ENCODE measurements around the gene CUX1.

The CUX1 gene

DNA sequence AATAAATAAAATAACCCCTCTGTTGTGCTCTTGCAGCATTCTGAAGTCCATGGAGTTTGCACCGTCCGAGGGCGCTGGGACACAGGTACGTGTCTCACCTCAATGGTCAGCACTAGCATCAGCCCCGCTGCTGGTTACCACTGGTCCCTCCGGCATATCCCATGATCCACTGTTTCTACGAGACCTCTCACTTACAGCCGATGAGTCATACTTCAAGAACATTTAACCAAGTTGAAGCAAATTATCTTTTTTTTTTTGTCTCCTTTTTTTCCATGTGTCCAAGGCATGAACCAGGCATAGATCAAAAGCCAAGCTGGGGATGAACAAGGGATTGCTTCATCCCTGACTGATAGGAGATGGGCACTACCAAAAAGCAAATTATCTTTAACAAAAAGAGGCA is 376.4 kb downstream of the CUX1 start:
- no peak for DNase-seq

GRCh38 chr7:102195361-102195760 is 377.9 kb downstream of the CUX1 start:
- DNase-seq, result no peak

GRCh38 chr7:102196028-102196427 is 378.6 kb downstream of the CUX1 start:
- no peak for DNase-seq

DNA sequence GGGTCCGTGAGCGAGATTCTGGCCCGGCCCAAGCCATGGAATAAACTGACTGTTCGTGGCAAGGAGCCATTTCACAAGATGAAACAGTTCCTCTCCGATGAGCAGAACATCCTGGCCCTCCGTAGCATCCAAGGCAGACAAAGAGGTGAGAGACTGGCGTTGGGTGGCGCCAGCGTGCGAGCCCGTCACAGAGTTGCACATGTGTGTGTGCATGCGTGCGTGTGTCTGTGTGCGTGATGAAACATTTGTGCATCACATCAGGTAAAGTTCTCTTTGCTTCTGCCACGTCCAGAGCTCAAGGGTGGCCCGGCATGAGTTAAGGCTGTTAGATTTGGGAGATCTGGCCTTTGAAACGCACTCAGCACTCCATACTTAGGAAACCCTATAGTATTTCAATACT is 379.7 kb downstream of the CUX1 start:
- no peak for DNase-seq

GRCh38 chr7:102197599-102197998 is 380.2 kb downstream of the CUX1 start:
- DNase-seq, result no peak

GRCh38 chr7:102198417-102198956 is 381.1 kb downstream of the CUX1 start:
- DNase-seq, result no peak

GRCh38 chr7:102201576-102201975 is 384.1 kb downstream of the CUX1 start:
- no peak for DNase-seq

- DNase-seq, result no peak
These were observed 385.1 kb downstream of the CUX1 start for GRCh38 chr7:102202556-102202955.

GRCh38 chr7:102203218-102203617 is 385.8 kb downstream of the CUX1 start:
- no peak for DNase-seq

DNA sequence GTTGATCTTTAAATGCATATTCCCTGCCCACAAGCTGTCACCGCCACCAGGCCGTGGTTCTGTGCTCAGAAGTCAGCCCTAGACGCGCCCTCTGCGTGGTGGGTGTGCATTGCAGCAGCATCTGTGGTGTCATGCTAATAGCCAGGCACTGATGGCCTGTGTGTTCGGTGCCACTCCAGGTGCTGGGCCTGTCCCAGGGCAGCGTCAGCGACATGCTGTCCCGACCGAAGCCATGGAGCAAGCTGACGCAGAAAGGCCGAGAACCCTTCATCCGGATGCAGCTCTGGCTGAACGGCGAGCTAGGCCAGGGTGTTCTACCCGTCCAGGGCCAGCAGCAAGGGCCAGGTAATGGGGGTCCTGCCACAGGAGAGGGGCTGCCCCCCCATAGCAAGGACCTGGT is 386.8 kb downstream of the CUX1 start:
- DNase-seq, result no peak

DNA sequence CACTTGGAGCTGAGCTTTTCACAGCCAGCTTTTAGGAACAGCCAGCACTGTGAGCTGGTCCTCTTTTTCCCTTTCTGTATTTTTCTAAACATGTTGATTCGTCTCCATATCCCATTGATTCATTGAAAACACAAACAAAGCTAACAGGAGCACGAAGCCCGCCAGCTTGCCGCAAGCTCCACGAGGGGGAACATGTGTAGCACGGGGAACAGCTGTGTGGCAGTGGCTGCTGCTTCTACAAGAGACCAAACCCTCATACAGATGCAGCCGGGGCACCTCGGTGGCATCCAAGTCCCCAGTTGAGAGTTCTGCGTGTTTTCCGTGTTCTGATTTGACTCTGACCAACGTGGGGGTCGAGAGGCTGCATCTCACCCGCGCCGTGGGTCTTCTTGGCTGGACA is 388.5 kb downstream of the CUX1 start:
- no peak for DNase-seq

- DNase-seq, result no peak
These were observed 391.4 kb downstream of the CUX1 start for GRCh38 chr7:102208826-102209225.

DNA sequence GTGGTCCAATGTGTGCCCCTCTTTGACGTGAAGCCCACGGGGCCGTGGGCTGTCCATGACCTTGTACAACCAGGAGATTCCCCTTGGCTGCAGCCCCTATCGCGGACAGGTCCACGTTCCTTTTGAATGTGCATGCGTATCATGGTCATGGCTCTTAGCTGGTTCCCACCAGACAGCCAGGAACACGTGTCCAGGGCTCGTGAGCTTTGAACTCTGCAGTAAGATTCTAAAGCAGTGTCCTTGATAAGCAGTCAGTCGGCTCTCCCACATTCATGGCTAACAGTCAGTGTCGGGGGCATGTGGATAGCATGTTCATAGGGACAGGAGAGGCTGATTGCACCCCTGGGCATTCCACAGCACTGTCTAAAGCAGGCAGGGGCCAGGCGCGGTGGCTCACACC is 393.4 kb downstream of the CUX1 start:
- no peak for DNase-seq

DNA sequence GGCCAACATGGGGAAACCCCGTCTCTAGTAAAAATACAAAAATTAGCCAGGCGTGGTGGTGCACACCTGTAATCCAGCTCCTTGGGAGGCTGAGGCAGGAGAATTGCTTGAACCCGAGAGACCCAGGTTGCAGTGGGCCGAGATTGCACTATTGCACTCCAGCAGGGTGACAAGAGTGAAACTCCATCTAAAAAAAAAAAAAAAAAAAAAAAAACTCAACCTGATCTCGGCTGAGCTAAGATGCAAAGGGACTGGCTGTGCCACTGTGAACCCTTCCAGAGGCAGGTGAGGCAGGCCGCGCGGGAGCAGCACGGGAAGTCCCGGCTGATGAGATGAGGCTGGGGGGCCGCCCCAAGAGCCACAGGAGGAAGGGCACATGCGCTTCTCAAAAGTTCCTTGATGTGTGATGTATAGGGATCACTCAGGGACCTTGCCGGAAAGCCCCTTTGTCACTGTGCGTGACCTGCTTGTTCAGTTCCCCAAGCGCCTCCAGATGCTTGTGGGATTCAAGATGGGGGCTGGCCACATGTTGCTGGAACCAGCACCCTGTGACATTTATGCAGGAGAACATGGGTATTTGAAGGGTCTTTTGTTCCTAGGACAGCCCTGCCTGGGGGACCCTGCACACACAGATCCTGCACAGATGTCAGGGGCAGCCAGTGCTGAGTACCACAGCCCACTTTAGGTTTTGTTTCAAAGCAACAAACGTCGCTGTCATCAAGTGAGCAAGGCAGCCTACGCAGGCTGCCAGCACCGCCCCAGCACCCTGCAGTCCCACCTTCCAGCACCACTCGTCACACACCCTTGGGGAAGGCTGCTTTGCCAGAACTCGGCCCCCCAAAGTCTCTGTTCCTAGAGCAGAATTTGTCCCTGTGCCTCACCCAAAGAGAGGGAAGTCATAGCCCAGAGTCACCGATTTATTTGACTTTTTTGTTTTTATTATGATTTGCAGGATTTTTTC is 394.4 kb downstream of the CUX1 start:
- DNase-seq, result no peak

- DNase-seq, result no peak
These were observed 397.1 kb downstream of the CUX1 start for GRCh38 chr7:102214477-102215072.

DNA sequence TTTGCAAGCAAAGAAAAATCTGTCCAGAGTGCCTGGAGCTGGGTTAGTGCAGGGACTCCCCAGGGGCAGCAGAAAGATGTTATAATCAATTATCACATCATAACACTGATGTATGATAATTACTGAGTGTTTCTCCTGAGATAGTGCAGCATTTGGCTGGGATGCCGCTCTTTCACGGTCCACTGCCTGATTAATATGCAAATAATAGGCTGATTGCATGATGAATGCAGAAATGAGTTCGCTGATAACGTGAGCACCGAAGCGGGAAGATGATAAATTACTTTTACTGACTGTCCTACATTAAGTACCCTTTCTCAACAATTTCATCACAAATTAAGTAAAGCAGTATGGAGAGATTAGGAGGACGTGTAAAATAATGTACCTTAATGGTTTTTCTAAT is 397.8 kb downstream of the CUX1 start:
- no peak for DNase-seq

DNA sequence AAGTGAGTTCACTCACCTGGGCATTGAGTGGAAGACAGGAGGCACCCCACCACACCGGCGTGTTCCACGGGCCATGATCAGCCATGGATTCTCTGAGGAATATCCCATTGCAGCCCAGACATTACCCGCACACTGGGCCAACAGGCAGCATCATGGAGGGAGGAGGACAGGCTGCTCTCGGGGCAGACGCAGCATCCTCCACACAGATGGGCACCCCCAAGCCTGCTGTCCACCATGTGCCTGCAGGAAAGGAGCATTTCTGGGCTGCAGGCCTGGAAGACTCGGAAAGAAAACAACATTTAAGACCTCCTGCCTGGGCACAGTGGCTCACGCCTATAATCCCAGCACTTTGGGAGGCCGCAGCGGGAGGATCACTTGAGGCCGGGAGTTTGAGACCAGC is 398.3 kb downstream of the CUX1 start:
- no peak for DNase-seq

GRCh38 chr7:102216573-102217314 is 399.3 kb downstream of the CUX1 start:
- no peak for DNase-seq

DNA sequence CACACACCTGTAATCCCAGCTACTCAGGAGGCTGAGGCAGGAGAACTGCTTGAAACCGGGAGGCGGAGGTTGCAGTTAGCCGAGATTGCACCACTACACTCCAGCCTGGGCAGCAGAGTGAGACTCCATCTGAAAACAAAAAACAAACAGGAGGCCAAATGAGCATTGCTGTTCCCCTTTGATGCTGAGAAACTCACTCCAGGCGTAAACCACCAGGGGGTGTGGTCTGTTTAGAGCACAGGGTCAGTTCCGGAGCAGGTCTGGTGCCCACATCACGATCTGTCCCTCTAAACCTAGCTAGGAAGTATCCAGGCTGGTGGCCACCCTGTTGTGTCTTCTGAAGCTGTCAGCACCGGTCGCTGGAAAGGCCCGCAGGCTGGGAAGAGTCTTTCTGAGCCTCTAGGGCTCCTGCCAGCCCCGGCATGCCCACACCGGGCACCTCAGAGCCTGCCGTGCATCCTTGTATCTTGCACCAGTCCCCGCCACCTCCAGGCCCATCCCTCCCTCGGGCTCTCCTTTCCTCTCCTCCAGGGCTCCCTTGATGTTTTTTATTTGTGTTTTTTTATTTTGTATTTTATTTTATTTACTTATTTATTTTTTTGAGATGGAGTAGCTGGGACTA is 402.9 kb downstream of the CUX1 start:
- no peak for DNase-seq

GRCh38 chr7:102220960-102221800 is 403.8 kb downstream of the CUX1 start:
- DNase-seq, result no peak

DNA sequence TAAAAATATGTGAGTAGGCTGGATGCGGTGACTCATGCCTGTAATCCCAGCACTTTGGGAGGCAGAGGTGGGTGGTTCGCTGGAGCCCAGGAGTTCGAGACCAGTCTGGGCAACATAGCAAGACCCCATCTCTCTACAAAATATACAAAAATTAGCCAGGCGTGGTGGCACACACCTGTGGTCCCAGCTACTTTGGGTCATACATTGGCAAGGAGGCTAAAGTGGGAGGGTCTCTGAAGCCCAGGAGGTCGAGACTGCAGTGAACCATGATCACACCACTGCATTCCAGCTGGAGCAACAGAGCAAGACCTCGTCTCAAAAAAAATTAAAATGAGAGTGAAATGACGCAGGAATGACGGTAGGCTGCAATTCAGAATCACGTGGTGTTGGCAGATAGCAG is 404.5 kb downstream of the CUX1 start:
- DNase-seq, result no peak

DNA sequence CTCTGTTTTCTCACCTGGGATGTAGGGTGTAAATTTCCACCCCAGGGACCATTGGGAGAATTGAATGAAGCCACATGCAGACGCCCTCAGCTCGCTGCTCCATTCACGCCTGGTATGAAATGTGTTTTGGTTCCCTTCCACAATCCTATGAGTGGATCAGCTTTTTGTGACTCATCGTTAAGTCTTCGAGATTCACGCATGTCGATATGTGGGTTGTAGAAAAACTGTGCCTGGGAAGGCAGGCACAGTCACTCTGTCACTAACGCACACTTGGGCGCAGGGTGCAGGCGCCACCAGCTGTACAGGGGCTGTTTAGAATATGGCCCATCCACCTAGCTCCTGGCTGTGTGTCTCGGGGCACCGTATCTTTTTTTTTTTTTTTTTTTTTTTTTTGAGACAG is 405.0 kb downstream of the CUX1 start:
- no peak for DNase-seq

Measured in GOT3 (cell line).